HepG2 (cell line): ENCODE measurements around the gene CSH1. TPM values are rescaled to one million over a fixed set of nuclear protein-coding genes. Genes with fewer than 3 reads are reported as not detected.
A peak's percentile ranks its signal among the peaks of the same experiment; 100 is the strongest.
"Not testable (repeated sequence)": the region's sequence is repeated elsewhere in the genome, so short reads cannot be mapped to it uniquely, and the experiment has no call there.

Experiments used
- ATAC-seq: fragments of 200-7000 bp; cut with Tn5 transposase; 3 replicates; pipeline ENCODE4 v1.9.1; 2020; ENCODE audit warnings: mild to moderate bottlenecking, moderate library complexity
- BruUV-seq: library from RNA; stranded (reverse); fragments of 400-500 nt; replicated peaks from 2 replicates; lab custom pipeline; 2021; lab: Mats Ljungman, UMichigan
- CTCF ChIA-PET: fragments of 300-600 bp; formaldehyde crosslinking; extraction: SDS; loops from one replicate; lab custom pipeline; 2021; ENCODE audit warnings: low total read pairs, inconsistent platforms, low intra/inter-chr PET ratio; lab: Yijun Ruan, JAX
- POLR2A ChIA-PET: fragments of 350-600 bp; sonication (Branson Sonifier 250); formaldehyde crosslinking; loops from one replicate; lab custom pipeline; 2020; ENCODE audit warnings: antibody characterized with exemption, inconsistent platforms; lab: Yijun Ruan, JAX
- DNase-seq: peaks from one replicate; pipeline ENCODE4 v3.0.0-alpha.2; 2015; ENCODE audit warnings: low spot score
- FAIRE-seq: peaks from 3 replicates; lab custom pipeline; 2011; peaks lifted over from hg19 to GRCh38; lab: Jason Lieb, UNC
- H2AFZ ChIP-seq: one replicate; pipeline ENCODE4 v1.6.1; 2011; ENCODE audit warnings: low read length, inconsistent platforms
- H3K27ac ChIP-seq: fragments of 300-600 bp; 3 replicates; pipeline ENCODE4 v1.8.0; 2011; ENCODE audit warnings: mixed run types, mild to moderate bottlenecking, mixed read lengths, low read length, inconsistent platforms; ENCODE audit not compliant: insufficient read depth; ENCODE audit errors: extremely low read length
- H3K27me3 ChIP-seq, 2 experiments: fragments of 200-600 bp in 1 of 2; 2 replicates in 1 of 2; 3 replicates in 1 of 2; pipeline versions ENCODE4 v1.6.0 to v1.8.0; 2011; ENCODE audit warnings: low read length in 2 of 2, mild to moderate bottlenecking in 2 of 2, moderate library complexity in 2 of 2, inconsistent platforms in 1 of 2; ENCODE audit not compliant: insufficient read depth in 2 of 2, control insufficient read depth in 1 of 2
- H3K36me3 ChIP-seq, 2 experiments: fragments of 200-600 bp in 1 of 2; replicated peaks in 1 of 2; 2 replicates in 1 of 2; 3 replicates in 1 of 2; pipeline versions ENCODE4 v1.5.1 to v1.8.0; 2011; ENCODE audit warnings: low read length in 2 of 2, inconsistent platforms in 1 of 2; ENCODE audit not compliant: insufficient read depth in 2 of 2, control insufficient read depth in 1 of 2
- H3K4me1 ChIP-seq: 2 replicates; pipeline ENCODE4 v1.5.1; 2012; ENCODE audit warnings: low read length, inconsistent platforms; ENCODE audit not compliant: insufficient read depth
- H3K4me2 ChIP-seq: 2 replicates; pipeline ENCODE4 v1.6.0; 2011; ENCODE audit warnings: low read depth, low read length, inconsistent platforms
- H3K4me3 ChIP-seq, 3 experiments: fragments of 200-600 bp in 1 of 3; sonication (generic), shearing (Covaris generic) in 1 of 3; replicated peaks in 1 of 3; 2 replicates each; pipeline ENCODE4 v1.5.1; 2011 to 2016; ENCODE audit warnings: low read length in 3 of 3, inconsistent platforms in 2 of 3, low read depth in 2 of 3, mild to moderate bottlenecking in 2 of 3, control low read depth in 1 of 3, mixed read lengths in 1 of 3; ENCODE audit not compliant: insufficient read depth in 1 of 3
- H3K79me2 ChIP-seq: one replicate; pipeline ENCODE4 v1.6.1; 2011; ENCODE audit warnings: low read length, inconsistent platforms; ENCODE audit not compliant: insufficient read depth
- H3K9ac ChIP-seq: 2 replicates; pipeline ENCODE4 v1.6.0; 2011; ENCODE audit warnings: mild to moderate bottlenecking, low read depth, low read length, inconsistent platforms; ENCODE audit not compliant: insufficient read depth
- H3K9me3 ChIP-seq: 2 replicates; pipeline ENCODE4 v1.5.1; 2012; ENCODE audit warnings: mild to moderate bottlenecking, low read length
- H4K20me1 ChIP-seq: 2 replicates; pipeline ENCODE4 v1.6.0; 2011; ENCODE audit warnings: inconsistent platforms, mild to moderate bottlenecking, low read length, moderate library complexity; ENCODE audit not compliant: insufficient read depth
- CTCF ChIP-seq: sonication (generic); formaldehyde crosslinking; IDR thresholded peaks from 2 replicates; pipeline ENCODE4 v1.5.0; 2020; ENCODE audit warnings: mild to moderate bottlenecking, missing genetic modification reagents, moderate library complexity
- MAFF ChIP-seq: IDR thresholded peaks from 2 replicates; pipeline ENCODE4 v1.6.1; 2011; ENCODE audit warnings: low read depth, low read length, improper control_type of control experiment
- MAFK ChIP-seq, 2 experiments: IDR thresholded peaks in 1 of 2; conservative IDR thresholded peaks in 1 of 2; 2 replicates each; pipeline ENCODE4 v1.6.1; 2011; ENCODE audit warnings: improper control_type of control experiment in 2 of 2, low read length in 2 of 2
- WGBS: methylation state at CpG from one replicate; pipeline ENCODE4 v1.1.6; 2017; ENCODE audit warnings: low lambda C conversion rate; 5-methylcytosine and 5-hydroxymethylcytosine counted together
- in situ Hi-C: cut with HindIII; loops from 2 replicates; pipeline ENCODE4 v1.10.0; 2017; ENCODE audit warnings: low pct_unique_long_range_greater_than_20kb; ENCODE audit not compliant: extremely low pct_ligation_motif_present
- intact Hi-C: fragments of 100-400 bp; cut with micrococcal nuclease; formaldehyde crosslinking; loops from one replicate; pipeline ENCODE4 v1.10.0; 2022; ENCODE audit not compliant: unreplicated experiment
- polyA plus RNA-seq, 8 experiments: library from polyadenylated mRNA; depleted of rRNA in 3 of 8; stranded (reverse) in 7 of 8; unstranded in 1 of 8; fragments of >200 nt; fragmentation: Illumina TruSeq in 4 of 8; extraction: Trizol in 4 of 8; gene quantifications; 2 replicates each; pipeline versions ENCODE4 v1.2.1 to v1.2.3, GENCODE V29; 2011 to 2016; ENCODE audit warnings: low read depth in 4 of 8, missing spikeins in 1 of 8, mixed read lengths in 1 of 8; ENCODE audit not compliant: insufficient read depth in 1 of 8
- total RNA-seq, 5 experiments: library from RNA; depleted of rRNA; stranded (reverse); fragments of >200 nt; fragmentation: Illumina TruSeq; extraction: Trizol; gene quantifications; 2 replicates each; pipeline ENCODE4 v1.2.3, GENCODE V29; 2016; ENCODE audit warnings: low read depth in 1 of 5

Gene CSH1
- total and polyA plus RNA-seq, 2 of the 13 experiments (the other 11 are each of a cell fraction or from before 2014, with no cell fraction given): not detected

GRCh38 chr17:63870292-63870665 lies 26.1 kb downstream of the CSH1 start:
- ATAC-seq, in situ Hi-C loops, intact Hi-C loops, H3K4me1 ChIP-seq, H3K36me3 ChIP-seq, H3K9me3 ChIP-seq, H3K4me3 ChIP-seq, H3K27ac ChIP-seq, H3K9ac ChIP-seq, DNase-seq, FAIRE-seq, H3K4me2 ChIP-seq, CTCF ChIA-PET, H3K79me2 ChIP-seq, H2AFZ ChIP-seq, H4K20me1 ChIP-seq, POLR2A ChIA-PET, BruUV-seq: not testable (repeated sequence)
- 45% methylated on average over 4 of the region's 4 CpGs for WGBS
- H3K27me3 ChIP-seq: peaks cover 1 to 12% of the 10 kb centered on the region in 2 experiments; a peak in 3 of 5 replicates

GRCh38 chr17:63869491-63870291 lies 26.7 kb downstream of the CSH1 start:
- H3K4me2 ChIP-seq, POLR2A ChIA-PET, in situ Hi-C loops, H3K9me3 ChIP-seq, H4K20me1 ChIP-seq, H3K4me3 ChIP-seq, BruUV-seq, H3K27ac ChIP-seq, H3K4me1 ChIP-seq, H3K36me3 ChIP-seq, H3K9ac ChIP-seq, FAIRE-seq, CTCF ChIA-PET, DNase-seq, H3K79me2 ChIP-seq, H2AFZ ChIP-seq: not testable (repeated sequence)
- intact Hi-C loops: loop anchor here (10.0 kb wide), 1 partner anchor 445 kb away; no protein-coding TSS in a partner anchor
- TF ChIP-seq MAFK (conservative IDR thresholded peaks at IDR 0.05 in 1 of 2, IDR thresholded peaks at IDR 0.05 in 1 of 2; ENCODE audit: low read length in 2 of 2): peak; percentile 79 to 85
- peak; percentile 26; the same call in 1 of the 2 replicates for TF ChIP-seq CTCF (CRISPR knock-in tag)
- TF ChIP-seq MAFF: peak; percentile 74
- H3K27me3 ChIP-seq: peaks cover 1 to 15% of the 10 kb centered on the region in 2 experiments; a peak in 3 of 5 replicates
- 13% methylated on average over 9 of the region's 9 CpGs for WGBS
- peak; percentile 55 for ATAC-seq
